GM12892 (cell line): ENCODE results near the gene SMAD7.

Experiments
- POLR2A ChIP-seq: IDR thresholded peaks from 2 replicates; pipeline ENCODE4 v1.6.1; 2011; ENCODE audit warnings: low read depth, low read length, control low read depth
- POLR2AphosphoS5 ChIP-seq: IDR thresholded peaks from 2 replicates; pipeline ENCODE4 v1.6.1; 2011; ENCODE audit warnings: low read depth, low read length, control low read depth

DNA sequence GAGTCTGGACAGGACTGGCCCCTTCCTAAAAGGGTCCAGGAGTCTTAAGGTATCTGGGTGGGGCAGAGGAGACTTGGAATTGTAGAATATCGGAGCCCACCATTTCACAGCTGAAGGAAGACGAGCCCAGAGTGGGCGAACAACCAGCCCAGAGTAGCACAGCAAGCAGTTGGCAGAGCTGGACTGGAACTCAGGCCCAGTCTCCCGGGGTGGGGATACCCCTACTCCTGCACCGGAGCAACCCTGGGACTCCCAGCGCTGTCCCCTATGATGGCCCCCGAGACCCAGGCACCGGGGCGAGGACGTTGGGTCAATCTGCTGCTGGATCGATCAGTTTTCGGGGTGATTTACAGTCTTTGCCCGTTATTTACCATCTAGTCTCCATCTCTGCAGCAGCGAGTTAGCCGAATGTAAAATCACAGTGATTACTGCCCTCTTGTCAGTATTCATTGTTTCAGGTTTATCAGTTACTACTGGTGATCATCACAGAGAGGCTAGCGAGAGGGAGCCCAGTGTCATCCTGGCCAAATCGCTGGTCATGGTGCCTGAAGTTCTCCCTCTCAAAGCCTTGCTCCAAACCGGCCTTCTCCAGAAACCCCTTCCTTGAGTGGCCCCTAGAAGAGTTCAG is 75.3 kb downstream of the SMAD7 start:
- TF ChIP-seq POLR2A = no peak
- no peak for TF ChIP-seq POLR2AphosphoS5
